ENCODE measurements around the gene FAM156A.
"Not testable (repeated sequence)": the region's sequence is repeated elsewhere in the genome, so short reads cannot be mapped to it uniquely, and the experiment has no call there.

Gene FAM156A

GRCh38 chrX:52958113-52958959 is at the start of gene FAM156A:
FAM156A (minus strand) TSS chrX:52958518; CDS start chrX:52948588, 9,930 bp downstream.
- FAIRE-seq: peak; percentile 98

GRCh38 chrX:53005327-53005726 is 47.0 kb upstream of the FAM156A start:
- FAIRE-seq: no peak

- FAIRE-seq: no peak
Measured at GRCh38 chrX:53004811-53005210, 46.5 kb upstream of the FAM156A start.

GRCh38 chrX:53004038-53004437 is 45.7 kb upstream of the FAM156A start:
- no peak for FAIRE-seq

- FAIRE-seq: no peak
Measured at GRCh38 chrX:53003111-53003510, 44.8 kb upstream of the FAM156A start.

- no peak for FAIRE-seq
Measured at GRCh38 chrX:53001958-53002357, 43.6 kb upstream of the FAM156A start.

- FAIRE-seq: no peak
Measured at GRCh38 chrX:53000447-53001135, 42.3 kb upstream of the FAM156A start.

GRCh38 chrX:52995987-52996331 is 37.6 kb upstream of the FAM156A start:
- FAIRE-seq: no peak

- peak; percentile 99 for FAIRE-seq
Measured at GRCh38 chrX:52995135-52995986, 37.0 kb upstream of the FAM156A start.

GRCh38 chrX:52990848-52991247 is 32.5 kb upstream of the FAM156A start:
- no peak for FAIRE-seq

GRCh38 chrX:52990011-52990631 is 31.8 kb upstream of the FAM156A start:
- peak; percentile 59 for FAIRE-seq

- no peak for FAIRE-seq
Measured at GRCh38 chrX:52988985-52989917, 30.9 kb upstream of the FAM156A start.

GRCh38 chrX:52983321-52984000 is 25.1 kb upstream of the FAM156A start:
- FAIRE-seq: no peak

- no peak for FAIRE-seq
Measured at GRCh38 chrX:52979993-52980392, 21.7 kb upstream of the FAM156A start.

GRCh38 chrX:52979568-52979967 is 21.2 kb upstream of the FAM156A start:
- no peak for FAIRE-seq

- no peak for FAIRE-seq
Measured at GRCh38 chrX:52977953-52978352, 19.6 kb upstream of the FAM156A start.

- FAIRE-seq: not testable (repeated sequence)
Measured at GRCh38 chrX:52975576-52975975, 17.3 kb upstream of the FAM156A start.

- not testable (repeated sequence) for FAIRE-seq
Measured at GRCh38 chrX:52974336-52974992, 16.1 kb upstream of the FAM156A start.

- not testable (repeated sequence) for FAIRE-seq
Measured at GRCh38 chrX:52967922-52968321, 9.6 kb upstream of the FAM156A start.

- FAIRE-seq: not testable (repeated sequence)
Measured at GRCh38 chrX:52966993-52967738, 8.8 kb upstream of the FAM156A start.
